Body of pancreas (tissue), 4 donors: Measurements from ENCODE around the gene SLC30A3.

Source experiments
- POLR2A ChIP-seq, 3 donors: fragments of 450-650 bp; IDR thresholded peaks; one replicate each; pipeline ENCODE4 v1.6.1; 2016; ENCODE audit warnings: antibody characterized with exemption in 3 of 3, mild to moderate bottlenecking in 2 of 3
- TF ChIP-seq, protein P1 (sequence below), 7 experiments: fragments of 450-650 bp in 4 of 7; fragments of 200-600 bp in 3 of 7; sonication (generic) in 3 of 7; IDR thresholded peaks; one replicate each; pipeline ENCODE4 v1.5.1; 2016 to 2019; ENCODE audit warnings: antibody characterized with exemption in 7 of 7

DNA sequence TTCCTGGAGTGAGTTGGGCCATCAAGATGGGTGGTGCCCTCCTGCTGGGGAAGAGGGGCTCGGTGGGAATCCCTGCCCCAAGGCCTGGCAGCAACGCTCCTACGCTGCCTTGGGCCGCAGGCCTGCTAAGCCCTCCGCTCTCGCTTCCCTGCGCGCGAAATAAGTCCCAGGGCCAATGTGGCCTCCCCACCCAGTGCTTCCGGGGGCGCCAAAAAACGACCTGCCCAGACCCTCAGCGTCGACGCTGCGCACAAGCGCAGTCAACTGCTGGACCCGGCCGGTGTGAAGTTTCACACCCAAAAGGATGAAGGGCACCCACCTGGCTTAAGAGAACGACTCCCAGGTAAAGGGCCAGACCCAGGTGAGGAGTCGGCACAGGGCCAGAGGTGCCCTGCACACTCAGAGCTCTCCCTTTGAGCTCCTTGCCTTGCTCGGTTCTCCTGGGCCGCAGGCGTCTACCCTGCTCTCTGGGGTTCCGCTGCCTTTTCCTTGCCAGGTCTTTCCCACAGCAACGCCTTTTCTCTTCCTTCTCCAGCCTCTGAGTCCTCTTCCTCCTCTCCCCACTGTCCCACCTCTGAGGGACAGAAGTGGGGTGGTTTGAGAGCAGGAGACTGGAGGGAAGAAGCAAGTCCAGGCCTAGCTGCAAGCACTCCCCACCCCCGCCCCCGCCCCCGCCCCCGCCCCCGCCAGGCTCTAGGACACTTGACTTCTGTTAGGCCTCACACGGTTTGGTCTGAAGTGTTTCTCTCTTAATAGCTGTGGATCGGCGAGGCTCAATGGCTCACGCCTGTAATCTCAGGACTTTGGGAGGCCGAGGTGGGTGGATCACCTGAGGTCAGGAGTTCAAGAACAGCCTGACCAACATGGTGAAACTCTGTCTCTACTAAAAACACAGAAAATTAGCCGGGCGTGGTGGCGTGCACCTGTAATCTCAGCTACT is 12.6 kb upstream of the SLC30A3 start, which contains the start of gene DNAJC5G:
- no peak for TF ChIP-seq POLR2A (IDR thresholded peaks at IDR 0.05)
- TF ChIP-seq, protein P1, sequence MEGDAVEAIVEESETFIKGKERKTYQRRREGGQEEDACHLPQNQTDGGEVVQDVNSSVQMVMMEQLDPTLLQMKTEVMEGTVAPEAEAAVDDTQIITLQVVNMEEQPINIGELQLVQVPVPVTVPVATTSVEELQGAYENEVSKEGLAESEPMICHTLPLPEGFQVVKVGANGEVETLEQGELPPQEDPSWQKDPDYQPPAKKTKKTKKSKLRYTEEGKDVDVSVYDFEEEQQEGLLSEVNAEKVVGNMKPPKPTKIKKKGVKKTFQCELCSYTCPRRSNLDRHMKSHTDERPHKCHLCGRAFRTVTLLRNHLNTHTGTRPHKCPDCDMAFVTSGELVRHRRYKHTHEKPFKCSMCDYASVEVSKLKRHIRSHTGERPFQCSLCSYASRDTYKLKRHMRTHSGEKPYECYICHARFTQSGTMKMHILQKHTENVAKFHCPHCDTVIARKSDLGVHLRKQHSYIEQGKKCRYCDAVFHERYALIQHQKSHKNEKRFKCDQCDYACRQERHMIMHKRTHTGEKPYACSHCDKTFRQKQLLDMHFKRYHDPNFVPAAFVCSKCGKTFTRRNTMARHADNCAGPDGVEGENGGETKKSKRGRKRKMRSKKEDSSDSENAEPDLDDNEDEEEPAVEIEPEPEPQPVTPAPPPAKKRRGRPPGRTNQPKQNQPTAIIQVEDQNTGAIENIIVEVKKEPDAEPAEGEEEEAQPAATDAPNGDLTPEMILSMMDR (IDR thresholded peaks at IDR 0.05) = no peak
